ENCODE results near the gene THAP3. TPM values are rescaled to one million over a fixed set of nuclear protein-coding genes. Genes with fewer than 3 reads are reported as not detected.
"Not testable (repeated sequence)": the region's sequence is repeated elsewhere in the genome, so short reads cannot be mapped to it uniquely, and the experiment has no call there.

The THAP3 gene
- polyA plus RNA-seq, 4 donors = 18.6 to 29.8 (median 20.5) TPM

GRCh38 chr1:6632588-6633514 is 8.2 kb downstream of the THAP3 start:
- DNase-seq (ENCODE audit: low read depth in 4 of 4, low spot score in 2 of 4) = no peak

GRCh38 chr1:6634371-6635052 is 9.8 kb downstream of the THAP3 start:
- no peak for DNase-seq (ENCODE audit: low read depth in 4 of 4, low spot score in 2 of 4)

- DNase-seq (ENCODE audit: low read depth in 4 of 4, low spot score in 2 of 4) = no peak
These were observed 10.7 kb downstream of the THAP3 start for GRCh38 chr1:6635161-6635909.

GRCh38 chr1:6635910-6636760 is 11.5 kb downstream of the THAP3 start:
- DNase-seq (ENCODE audit: low read depth in 4 of 4, low spot score in 2 of 4) = no peak

- not testable (repeated sequence) for DNase-seq (ENCODE audit: low read depth in 4 of 4, low spot score in 2 of 4)
These were observed 12.1 kb downstream of the THAP3 start for GRCh38 chr1:6636778-6637177.

- DNase-seq (ENCODE audit: low read depth in 4 of 4, low spot score in 2 of 4) = no peak
These were observed 13.1 kb downstream of the THAP3 start for GRCh38 chr1:6637770-6638169.

- no peak for DNase-seq (ENCODE audit: low read depth in 4 of 4, low spot score in 2 of 4)
These were observed 13.6 kb downstream of the THAP3 start for GRCh38 chr1:6638226-6638625.

GRCh38 chr1:6640867-6641266 is 16.2 kb downstream of the THAP3 start:
- DNase-seq (ENCODE audit: low read depth in 4 of 4, low spot score in 2 of 4) = not testable (repeated sequence)

- DNase-seq (ENCODE audit: low read depth in 4 of 4, low spot score in 2 of 4) = peak in 1 of 4 donors; percentile 37
These were observed 20.4 kb downstream of the THAP3 start for GRCh38 chr1:6645018-6645417.

GRCh38 chr1:6646499-6647148 is 22.0 kb downstream of the THAP3 start:
- peak in 1 of 4 donors; percentile 34 for DNase-seq (ENCODE audit: low read depth in 4 of 4, low spot score in 2 of 4)

- no peak for DNase-seq (ENCODE audit: low read depth in 4 of 4, low spot score in 2 of 4)
These were observed 23.9 kb downstream of the THAP3 start for GRCh38 chr1:6648556-6648955.

GRCh38 chr1:6651909-6652308 is 27.2 kb downstream of the THAP3 start:
- DNase-seq (ENCODE audit: low read depth in 4 of 4, low spot score in 2 of 4) = no peak

- no peak for DNase-seq (ENCODE audit: low read depth in 4 of 4, low spot score in 2 of 4)
These were observed 28.3 kb downstream of the THAP3 start for GRCh38 chr1:6652986-6653385.

- DNase-seq (ENCODE audit: low read depth in 4 of 4, low spot score in 2 of 4) = peak in 1 of 4 donors; percentile 63
These were observed 29.0 kb downstream of the THAP3 start for GRCh38 chr1:6653436-6654290.

- DNase-seq (ENCODE audit: low read depth in 4 of 4, low spot score in 2 of 4) = no peak
These were observed 32.5 kb downstream of the THAP3 start for GRCh38 chr1:6657138-6657537.

GRCh38 chr1:6658359-6659060 is 33.8 kb downstream of the THAP3 start:
- DNase-seq (ENCODE audit: low read depth in 4 of 4, low spot score in 2 of 4) = no peak

GRCh38 chr1:6660415-6661049 is 35.9 kb downstream of the THAP3 start:
- no peak for DNase-seq (ENCODE audit: low read depth in 4 of 4, low spot score in 2 of 4)

GRCh38 chr1:6662468-6662867 is 37.8 kb downstream of the THAP3 start:
- not testable (repeated sequence) for DNase-seq (ENCODE audit: low read depth in 4 of 4, low spot score in 2 of 4)
